ENCODE measurements around the gene CHD9.

The CHD9 gene

DNA sequence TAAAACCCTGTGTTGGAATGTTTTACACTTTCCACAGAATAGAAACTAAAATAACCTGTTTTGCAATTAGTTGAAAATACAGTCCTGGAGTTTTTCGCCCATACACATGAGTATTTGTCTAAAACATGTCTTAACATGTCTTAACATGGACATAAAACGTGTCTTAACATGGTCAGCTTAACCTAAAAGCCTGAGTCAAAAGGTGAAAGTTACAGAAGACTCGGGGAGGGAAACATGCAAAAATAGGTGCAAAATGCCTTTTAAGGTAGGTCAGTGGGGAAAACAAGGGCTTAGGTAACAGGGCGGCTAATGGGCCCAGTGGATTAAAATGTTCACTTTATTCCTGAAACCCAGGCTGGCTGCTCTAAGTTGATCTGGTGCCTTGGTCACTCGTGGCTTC is 323.3 kb downstream of the CHD9 start:
- Mint-ChIP-seq H3K36me3 (no peaks in the 10 kb centered on the region), H3K9me3 (no peaks in the 10 kb centered on the region), H3K4me1 (peaks cover 25% of the 10 kb centered on the region), H3K4me3 (no peak overlapping the region), H3K27ac (no peak overlapping the region), H3K27me3 (peaks cover 6% of the 10 kb centered on the region)
- no peak for DNase-seq
- CTCF ChIA-PET: no interaction called here

Data from activated naive CD4-positive, alpha-beta T cell treated with anti-CD3 and anti-CD28 coated beads, Interleukin-2, amount 10 ng/mL, durations not matched to agents 7 days and 5 days (primary cell).